GM12891 (cell line): ENCODE measurements around the gene SNTG2.

ENCODE experiments used
- POLR2A ChIP-seq: IDR thresholded peaks from 2 replicates; pipeline ENCODE4 v1.6.1; 2011; ENCODE audit warnings: low read depth, low read length, control low read depth
- TAF1 ChIP-seq: IDR thresholded peaks from 2 replicates; pipeline ENCODE4 v1.6.1; 2011; ENCODE audit warnings: low read depth, low read length, control low read depth

DNA sequence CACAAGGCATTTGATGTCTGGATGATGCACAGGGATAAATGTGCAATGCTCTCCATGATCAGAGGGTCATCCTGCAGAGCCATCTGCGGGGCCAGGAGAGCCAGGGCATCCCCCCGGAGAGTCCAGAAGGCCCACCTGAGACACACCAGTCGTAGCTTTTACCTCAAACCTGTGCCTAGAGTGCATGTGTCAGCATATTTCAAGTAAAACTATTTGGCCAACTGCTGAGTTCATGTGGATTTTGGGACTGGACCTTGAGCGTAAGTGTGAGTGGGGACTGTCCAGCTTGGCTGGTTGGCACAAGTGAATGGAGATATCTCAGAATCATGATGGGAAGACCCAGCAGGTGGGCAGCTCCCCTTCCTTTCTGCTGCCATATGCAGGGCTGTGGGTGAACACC lies 314.8 kb downstream of the SNTG2 start:
- no peak for TF ChIP-seq POLR2A
- TF ChIP-seq TAF1: no peak
